Heart left ventricle (tissue), 16 donors: ENCODE data around the gene PLA2G4A. TPM values are rescaled to one million over a fixed set of nuclear protein-coding genes. Genes with fewer than 3 reads are reported as not detected.

Experiments used
- ATAC-seq, 4 donors: fragments of 200-7000 bp; cut with Tn5 transposase; one replicate each; pipeline ENCODE4 v1.9.1; 2020 to 2022; ENCODE audit warnings: moderate library complexity in 4 of 4, mild to moderate bottlenecking in 3 of 4, moderate number of reproducible peaks in 1 of 4
- DNase-seq, 5 donors: peaks; one replicate each; pipeline ENCODE4 v3.0.0-alpha.2; 2020
- H3K27ac ChIP-seq, 12 donors: fragments of 200-600 bp; sonication (generic) in 4 of 12; one replicate each; pipeline versions ENCODE4 v1.5.0 to v1.8.0; 2016 to 2022; ENCODE audit warnings: mild to moderate bottlenecking in 2 of 12
- H3K27me3 ChIP-seq, 9 donors: fragments of 200-600 bp; sonication (generic) in 2 of 9; one replicate each; pipeline versions ENCODE4 v1.5.1 to v1.8.0; 2016 to 2022; ENCODE audit warnings: mild to moderate bottlenecking in 3 of 9
- H3K36me3 ChIP-seq, 9 donors: fragments of 200-600 bp; sonication (generic) in 2 of 9; one replicate each; pipeline versions ENCODE4 v1.5.0 to v1.8.0; 2018 to 2022; ENCODE audit warnings: mild to moderate bottlenecking in 2 of 9
- H3K4me1 ChIP-seq, 12 donors: fragments of 200-600 bp; sonication (generic) in 4 of 12; one replicate each; pipeline versions ENCODE4 v1.5.0 to v1.8.0; 2016 to 2022; ENCODE audit warnings: mild to moderate bottlenecking in 3 of 12
- H3K4me3 ChIP-seq, 12 donors: fragments of 200-600 bp; sonication (generic) in 4 of 12; one replicate each; pipeline versions ENCODE4 v1.5.0 to v1.8.0; 2017 to 2022; ENCODE audit warnings: mild to moderate bottlenecking in 9 of 12, moderate library complexity in 4 of 12
- H3K9me3 ChIP-seq, 12 donors: fragments of 200-600 bp; sonication (generic) in 4 of 12; one replicate each; pipeline versions ENCODE4 v1.5.0 to v1.8.0; 2016 to 2022; ENCODE audit warnings: mild to moderate bottlenecking in 1 of 12
- CTCF ChIP-seq, 12 donors: fragments of 200-600 bp; sonication (generic) in 4 of 12; IDR thresholded peaks; one replicate each; pipeline versions ENCODE4 v1.5.0 to v1.8.0; 2018 to 2022; ENCODE audit warnings: antibody characterized with exemption in 12 of 12, mild to moderate bottlenecking in 5 of 12
- POLR2A ChIP-seq, 2 donors: fragments of 450-650 bp; IDR thresholded peaks; one replicate each; pipeline ENCODE4 v1.6.1; 2017; ENCODE audit warnings: antibody characterized with exemption in 2 of 2, mild to moderate bottlenecking in 2 of 2, moderate library complexity in 2 of 2
- WGBS, 4 donors: extraction: QIAGEN DNeasy Blood & Tissue Kit in 2 of 4; methylation state at CpG; one replicate each; pipeline versions ENCODE4 v1.1.5 to v1.1.7; 2013 to 2018; 5-methylcytosine and 5-hydroxymethylcytosine counted together
- intact Hi-C, 10 donors: fragments of 100-400 bp; cut with DNase I; formaldehyde crosslinking; loops; one replicate each; pipeline versions ENCODE4 v1.11.1 to v1.14.2; 2022
- polyA plus RNA-seq, 2 donors: library from polyadenylated mRNA; stranded (reverse); fragments of 200-250 nt; gene quantifications; one replicate each; pipeline ENCODE4 v1.2.3, GENCODE V29; 2013
- total RNA-seq, 9 donors: library from RNA; depleted of rRNA in 2 of 9; stranded (reverse); fragments of >200 nt in 2 of 9; fragmentation: NEBNext Ultra II Directional in 3 of 9; extraction: Animal tissue kit (Norgen Biotek cat#: 25700) in 3 of 9; gene quantifications; one replicate each; pipeline versions ENCODE4 v1.1.0 to v1.2.4, GENCODE V29; 2016 to 2023
- donor health status: ischemic (EF 13 %, LVEDD 7.1; RV severe dilation, severe dysfunction).
- donor health status: healthy with polysubstance abuse.
- donor health status: DM: no; HTN: yes; CAD: no.
- donor health status: DM: no; HTN: no; CAD: no.
- donor health status: ischemic (EF 25% LVEDD 6.9; RV normal size, moderate dysfunction).
- donor health status: ischemic (EF 25% LVEDD 5.7; RV mildly dilated, moderate dysfunction).
- donor health status: healthy.
- donor health status: DM: yes; HTN: yes; CAD: no.
- donor health status: ischemic (EF 35%, LVEDD 5.7; RV mildly dilated, moderate dysfunction).
- donor health status: nonischemic (EF 11% LVEDD 7.7; RV severe dilation, severe dysfunction).
- donor health status: DM: yes; HTN: yes; CAD: no.
- donor health status: PGD.
- donor health status: ischemic (EF 29% LVEDD 5.4; RV normal size, mild dysfunction).
- donor health status: nonischemic (EF 23%, LVEDD 6.1; RV moderate dilation, normal function).

Gene PLA2G4A
- total and polyA plus RNA-seq, 11 donors: 0.91 to 5.8 (median 1.8) TPM

- WGBS, 4 donors: 87 to 96% (median 91%) methylated on average over 2 of the region's 2 CpGs
- intact Hi-C loops: loop anchor here in 8 of 10 donors (5.0 to 10.0 kb wide), 4 partner anchors 373 to 576 kb away; no protein-coding TSS in a partner anchor
Observed at GRCh38 chr1:186980400-186980799, 151.7 kb downstream of the PLA2G4A start.

DNA sequence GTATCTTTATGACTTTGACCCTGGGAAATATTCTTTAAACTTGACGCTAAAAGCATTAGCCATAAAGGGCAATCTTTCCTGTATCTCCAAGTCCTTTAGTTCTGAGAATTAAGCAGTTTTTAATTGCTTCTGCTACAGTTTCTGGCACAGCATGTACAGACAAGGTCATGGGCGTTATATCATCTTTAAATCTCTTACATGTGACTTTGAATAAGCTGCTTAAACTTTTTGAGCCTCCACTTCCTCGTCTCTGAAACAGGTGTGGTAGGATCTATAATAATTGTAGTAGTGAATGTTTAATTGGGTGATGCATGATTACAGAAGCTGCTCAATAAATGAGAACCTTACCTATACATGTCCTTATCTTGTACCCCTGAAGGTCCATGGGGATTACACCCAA lies 153.4 kb downstream of the PLA2G4A start:
- Histone ChIP-seq H3K4me3 (no peak overlapping the region), H3K36me3 (peaks cover 0 to 3% (median 0%) of the 10 kb centered on the region in 9 donors), H3K27ac (peak overlapping the region in 1 of 12 donors; percentile 79), H3K9me3 (no peaks in the 10 kb centered on the region), H3K27me3 (no peaks in the 10 kb centered on the region), H3K4me1 (peaks cover 0 to 7% (median 0%) of the 10 kb centered on the region in 12 donors)
- no peak for DNase-seq
- TF ChIP-seq POLR2A (IDR thresholded peaks at IDR 0.05): no peak
- no peak for TF ChIP-seq CTCF (IDR thresholded peaks at IDR 0.05)
- ATAC-seq: no peak
- WGBS, 4 donors: 73 to 88% (median 83%) methylated on average over 3 of the region's 3 CpGs
- intact Hi-C loops: loop anchor here in 8 of 10 donors (5.0 to 10.0 kb wide), 4 partner anchors 375 to 577 kb away; no protein-coding TSS in a partner anchor

More at GRCh38 chr1:186980400-186980799, 151.7 kb downstream of the PLA2G4A start:
- TF ChIP-seq POLR2A (IDR thresholded peaks at IDR 0.05) (no peak), CTCF (IDR thresholded peaks at IDR 0.05) (no peak)
- H3K4me1 ChIP-seq: peaks cover 0 to 7% (median 0%) of the 10 kb centered on the region in 12 donors
- DNase-seq (no peak), ATAC-seq (no peak)
- H3K36me3 ChIP-seq: peaks cover 0 to 3% (median 0%) of the 10 kb centered on the region in 9 donors
- no peaks in the 10 kb centered on the region for H3K27me3 ChIP-seq
- no peak overlapping the region for H3K27ac ChIP-seq
- H3K4me3 ChIP-seq: no peak overlapping the region
- H3K9me3 ChIP-seq: no peaks in the 10 kb centered on the region

DNA sequence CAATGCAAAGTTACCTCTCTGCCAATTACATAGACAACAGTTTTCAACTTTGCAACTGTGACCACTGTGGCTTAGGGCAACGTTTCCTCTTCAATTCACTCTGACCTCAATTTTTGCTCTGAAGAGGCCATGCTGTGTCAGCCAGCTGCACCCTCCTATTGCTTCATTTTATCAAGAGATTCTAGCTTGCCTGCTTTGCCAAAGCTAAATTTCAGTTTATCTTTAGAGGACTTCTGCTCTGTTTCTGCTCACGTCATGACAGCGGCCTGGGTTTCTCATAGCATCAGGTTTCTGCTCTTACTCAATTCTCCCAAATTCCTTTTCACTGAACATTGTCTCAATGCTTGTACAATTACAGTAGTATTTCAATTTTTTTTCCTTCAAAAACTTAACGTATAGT lies 154.6 kb downstream of the PLA2G4A start:
- Histone ChIP-seq H3K36me3 (no peaks in the 10 kb centered on the region), H3K4me1 (peaks cover 0 to 3% (median 0%) of the 10 kb centered on the region in 12 donors), H3K27ac (peak overlapping the region in 1 of 12 donors; percentile 79), H3K4me3 (no peak overlapping the region), H3K27me3 (no peaks in the 10 kb centered on the region), H3K9me3 (no peaks in the 10 kb centered on the region)
- intact Hi-C loops: loop anchor here in 8 of 10 donors (5.0 to 10.0 kb wide), 4 partner anchors 376 to 579 kb away; no protein-coding TSS in a partner anchor
- WGBS, 4 donors: 45 to 56% (median 47%) methylated on average over 4 of the region's 4 CpGs
- DNase-seq: peak in 1 of 5 donors; percentile 31
- TF ChIP-seq CTCF (IDR thresholded peaks at IDR 0.05): no peak
- no peak for TF ChIP-seq POLR2A (IDR thresholded peaks at IDR 0.05)
- peak in 3 of 4 donors; percentile 38 to 82 (median 48) for ATAC-seq

- TF ChIP-seq POLR2A (IDR thresholded peaks at IDR 0.05): no peak
- 81 to 86% (median 84%) methylated on average over 4 of the region's 4 CpGs for WGBS, 4 donors
- Histone ChIP-seq H3K4me3 (no peak overlapping the region), H3K27me3 (no peaks in the 10 kb centered on the region), H3K4me1 (peaks cover 0 to 3% (median 0%) of the 10 kb centered on the region in 12 donors), H3K36me3 (no peaks in the 10 kb centered on the region), H3K9me3 (no peaks in the 10 kb centered on the region), H3K27ac (peak overlapping the region in 1 of 12 donors; percentile 79)
- no peak for DNase-seq
- ATAC-seq: no peak
- intact Hi-C loops: loop anchor here in 9 of 10 donors (2.0 to 10.0 kb wide), 5 partner anchors 378 to 580 kb away; no protein-coding TSS in a partner anchor
Observed at GRCh38 chr1:186984959-186985358, 156.2 kb downstream of the PLA2G4A start.
